ENCODE measurements around the gene UBQLN4. TPM values are rescaled to one million over a fixed set of nuclear protein-coding genes. Genes with fewer than 3 reads are reported as not detected.

The UBQLN4 gene
- total and polyA plus RNA-seq, 9 of the 15 experiments (the other 6 are each of a cell fraction or from before 2014, with no cell fraction given) = 13.5 to 65.5 (median 37.0) TPM

- TF ChIP-seq E4F1 (CRISPR knock-in tag; IDR thresholded peaks at IDR 0.05; ENCODE audit: borderline replicate concordance) = no peak
- TF ChIP-seq MTA3 (IDR thresholded peaks at IDR 0.05; ENCODE audit: borderline replicate concordance) = 0 out of 2 replicates have a peak, but pooled peaks have one; percentile 0
- TF ChIP-seq ZFP91 (CRISPR knock-in tag; IDR thresholded peaks at IDR 0.05) = no peak
- no peak for TF ChIP-seq U2AF2 (optimal IDR thresholded peaks at IDR 0.05; ENCODE audit: low read depth, low read length)
- TF ChIP-seq HNRNPK (IDR thresholded peaks at IDR 0.05; ENCODE audit: low read depth, low read length, poor library complexity, severe bottlenecking) = no peak
- TF ChIP-seq ZBTB7A (IDR thresholded peaks at IDR 0.05; ENCODE audit: borderline replicate concordance, control insufficient read depth, low read depth, low read length) = 0 out of 2 replicates have a peak, but pooled peaks have one; percentile 18
These were observed 51.2 kb downstream of the UBQLN4 start (continued) for GRCh38 chr1:156002188-156002911.
